ENCODE data around the gene TP53TG5. TPM values are rescaled to one million over a fixed set of nuclear protein-coding genes. Genes with fewer than 3 reads are reported as not detected.

Gene TP53TG5
- total and polyA plus RNA-seq, 10 of the 15 experiments (the other 5 are each of a cell fraction or from before 2014, with no cell fraction given): 0.24 TPM; not detected in 9

DNA sequence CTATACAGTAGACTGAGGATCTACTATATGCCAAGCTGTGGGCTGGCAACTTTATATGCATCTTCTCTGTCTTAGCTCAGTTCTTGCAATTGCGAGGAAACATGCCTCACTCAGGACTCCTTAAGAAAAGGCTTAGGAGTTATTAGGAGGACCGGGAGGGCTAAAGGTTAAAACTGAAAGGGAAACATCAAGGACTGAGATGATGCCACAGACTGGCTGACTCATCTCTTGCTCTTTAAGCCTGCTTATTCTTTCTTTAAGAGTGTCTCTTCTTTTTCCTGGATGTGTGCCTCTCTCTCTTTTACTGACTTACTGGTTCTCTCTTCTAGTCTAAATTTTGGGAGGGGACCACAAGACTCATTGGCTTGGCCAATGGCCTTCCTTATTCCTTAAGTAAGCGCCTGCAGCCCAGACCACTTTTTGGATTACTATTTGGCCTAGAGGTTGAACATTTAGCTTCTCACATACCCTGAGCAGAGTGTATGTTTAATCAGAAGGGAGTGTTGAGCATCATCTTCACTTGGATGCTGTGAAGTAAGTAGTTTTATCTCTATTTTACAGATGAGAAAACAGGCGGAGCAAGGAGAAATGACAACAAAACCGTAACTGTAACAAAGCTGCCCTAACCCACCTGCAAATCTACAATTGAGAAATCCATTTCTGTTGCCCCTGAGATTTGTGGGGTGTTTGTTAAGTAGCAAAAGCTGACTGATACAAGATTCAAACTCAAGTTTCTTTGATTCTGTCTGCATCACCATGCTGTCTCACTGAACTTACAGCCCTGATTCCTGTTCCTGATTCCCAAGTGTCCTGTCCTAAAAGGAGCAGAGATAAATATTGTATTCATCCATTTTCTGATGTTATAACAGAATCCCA is 22.7 kb downstream of the TP53TG5 start (continued):
- no peak for TF ChIP-seq ZNF217 (IDR thresholded peaks at IDR 0.05)
- no peak for TF ChIP-seq SPI1 (IDR thresholded peaks at IDR 0.05; ENCODE audit: borderline replicate concordance, insufficient read depth, low read depth, low read length)
- no peak for TF ChIP-seq CHD1 (IDR thresholded peaks at IDR 0.05; ENCODE audit: low read depth, low read length)
- no peak for TF ChIP-seq IRF4 (IDR thresholded peaks at IDR 0.05; ENCODE audit: low read depth, low read length)
- no peak for TF ChIP-seq ZBED1 (IDR thresholded peaks at IDR 0.05; ENCODE audit: borderline replicate concordance)
- TF ChIP-seq, protein P1, sequence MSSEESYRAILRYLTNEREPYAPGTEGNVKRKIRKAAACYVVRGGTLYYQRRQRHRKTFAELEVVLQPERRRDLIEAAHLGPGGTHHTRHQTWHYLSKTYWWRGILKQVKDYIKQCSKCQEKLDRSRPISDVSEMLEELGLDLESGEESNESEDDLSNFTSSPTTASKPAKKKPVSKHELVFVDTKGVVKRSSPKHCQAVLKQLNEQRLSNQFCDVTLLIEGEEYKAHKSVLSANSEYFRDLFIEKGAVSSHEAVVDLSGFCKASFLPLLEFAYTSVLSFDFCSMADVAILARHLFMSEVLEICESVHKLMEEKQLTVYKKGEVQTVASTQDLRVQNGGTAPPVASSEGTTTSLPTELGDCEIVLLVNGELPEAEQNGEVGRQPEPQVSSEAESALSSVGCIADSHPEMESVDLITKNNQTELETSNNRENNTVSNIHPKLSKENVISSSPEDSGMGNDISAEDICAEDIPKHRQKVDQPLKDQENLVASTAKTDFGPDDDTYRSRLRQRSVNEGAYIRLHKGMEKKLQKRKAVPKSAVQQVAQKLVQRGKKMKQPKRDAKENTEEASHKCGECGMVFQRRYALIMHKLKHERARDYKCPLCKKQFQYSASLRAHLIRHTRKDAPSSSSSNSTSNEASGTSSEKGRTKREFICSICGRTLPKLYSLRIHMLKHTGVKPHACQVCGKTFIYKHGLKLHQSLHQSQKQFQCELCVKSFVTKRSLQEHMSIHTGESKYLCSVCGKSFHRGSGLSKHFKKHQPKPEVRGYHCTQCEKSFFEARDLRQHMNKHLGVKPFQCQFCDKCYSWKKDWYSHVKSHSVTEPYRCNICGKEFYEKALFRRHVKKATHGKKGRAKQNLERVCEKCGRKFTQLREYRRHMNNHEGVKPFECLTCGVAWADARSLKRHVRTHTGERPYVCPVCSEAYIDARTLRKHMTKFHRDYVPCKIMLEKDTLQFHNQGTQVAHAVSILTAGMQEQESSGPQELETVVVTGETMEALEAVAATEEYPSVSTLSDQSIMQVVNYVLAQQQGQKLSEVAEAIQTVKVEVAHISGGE (CRISPR knock-in tag; IDR thresholded peaks at IDR 0.05): no peak
- TF ChIP-seq, protein P2, sequence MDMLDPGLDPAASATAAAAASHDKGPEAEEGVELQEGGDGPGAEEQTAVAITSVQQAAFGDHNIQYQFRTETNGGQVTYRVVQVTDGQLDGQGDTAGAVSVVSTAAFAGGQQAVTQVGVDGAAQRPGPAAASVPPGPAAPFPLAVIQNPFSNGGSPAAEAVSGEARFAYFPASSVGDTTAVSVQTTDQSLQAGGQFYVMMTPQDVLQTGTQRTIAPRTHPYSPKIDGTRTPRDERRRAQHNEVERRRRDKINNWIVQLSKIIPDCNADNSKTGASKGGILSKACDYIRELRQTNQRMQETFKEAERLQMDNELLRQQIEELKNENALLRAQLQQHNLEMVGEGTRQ (IDR thresholded peaks at IDR 0.05; ENCODE audit: borderline replicate concordance, low read depth, low read length): no peak
- no peak for TF ChIP-seq SMC3 (IDR thresholded peaks at IDR 0.05; ENCODE audit: borderline replicate concordance, low read length)
- TF ChIP-seq ZZZ3 (IDR thresholded peaks at IDR 0.05; ENCODE audit: control insufficient read depth, insufficient read length, low read depth): no peak

Data from GM12878 (cell line).